ENCODE data around the gene NCAM2. TPM values are rescaled to one million over a fixed set of nuclear protein-coding genes. Genes with fewer than 3 reads are reported as not detected.

Gene NCAM2
- total RNA-seq, 4 donors from 2014 or later: 0.46 to 2.9 (median 1.3) TPM

DNA sequence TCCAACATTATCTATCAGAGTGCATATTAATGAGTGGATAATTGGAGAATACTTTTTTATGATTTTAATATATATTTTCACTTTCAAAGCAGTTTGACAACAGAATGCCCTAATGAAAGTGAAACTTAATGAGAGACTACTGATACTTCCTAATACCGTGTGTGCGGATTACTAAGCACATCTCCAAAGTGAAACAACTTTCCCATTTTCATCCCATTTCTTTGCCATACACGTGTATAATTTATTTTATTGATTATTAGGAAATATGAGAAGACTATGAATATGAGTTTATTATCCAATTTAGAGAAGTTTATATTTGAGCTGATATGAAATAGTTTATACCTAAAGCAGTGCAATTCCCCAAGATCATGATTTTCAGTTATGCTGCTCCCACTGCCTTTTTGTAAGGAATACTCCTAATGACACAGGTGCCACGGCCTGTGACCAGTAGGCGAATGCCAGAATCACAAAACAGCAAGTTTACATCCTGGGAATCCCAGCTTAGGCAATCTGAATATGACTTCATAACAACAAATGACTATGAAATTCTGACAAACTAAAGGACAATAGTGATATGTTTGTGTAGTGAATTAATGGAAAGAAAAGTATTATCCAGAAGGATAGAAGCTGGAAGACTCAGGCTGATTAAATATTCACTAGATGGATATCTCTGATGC is 202.9 kb downstream of the NCAM2 start:
- Histone ChIP-seq H3K4me1 (no peaks in the 10 kb centered on the region), H3K4me3 (replicated peaks in 1 of 3) (no peak overlapping the region), H3K36me3 (no peaks in the 10 kb centered on the region), H3K9me3 (no peaks in the 10 kb centered on the region), H3K27me3 (no peaks in the 10 kb centered on the region), H3K27ac (no peak overlapping the region)
- WGBS, 2 donors: 69% methylated on average over 5 of the region's 5 CpGs
- TF ChIP-seq POLR2A (IDR thresholded peaks at IDR 0.05): no peak
- TF ChIP-seq, protein P1, sequence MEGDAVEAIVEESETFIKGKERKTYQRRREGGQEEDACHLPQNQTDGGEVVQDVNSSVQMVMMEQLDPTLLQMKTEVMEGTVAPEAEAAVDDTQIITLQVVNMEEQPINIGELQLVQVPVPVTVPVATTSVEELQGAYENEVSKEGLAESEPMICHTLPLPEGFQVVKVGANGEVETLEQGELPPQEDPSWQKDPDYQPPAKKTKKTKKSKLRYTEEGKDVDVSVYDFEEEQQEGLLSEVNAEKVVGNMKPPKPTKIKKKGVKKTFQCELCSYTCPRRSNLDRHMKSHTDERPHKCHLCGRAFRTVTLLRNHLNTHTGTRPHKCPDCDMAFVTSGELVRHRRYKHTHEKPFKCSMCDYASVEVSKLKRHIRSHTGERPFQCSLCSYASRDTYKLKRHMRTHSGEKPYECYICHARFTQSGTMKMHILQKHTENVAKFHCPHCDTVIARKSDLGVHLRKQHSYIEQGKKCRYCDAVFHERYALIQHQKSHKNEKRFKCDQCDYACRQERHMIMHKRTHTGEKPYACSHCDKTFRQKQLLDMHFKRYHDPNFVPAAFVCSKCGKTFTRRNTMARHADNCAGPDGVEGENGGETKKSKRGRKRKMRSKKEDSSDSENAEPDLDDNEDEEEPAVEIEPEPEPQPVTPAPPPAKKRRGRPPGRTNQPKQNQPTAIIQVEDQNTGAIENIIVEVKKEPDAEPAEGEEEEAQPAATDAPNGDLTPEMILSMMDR (IDR thresholded peaks at IDR 0.05): no peak
- DNase-seq: no peak
- intact Hi-C loops (cut with DNase I): no loop called here

DNA sequence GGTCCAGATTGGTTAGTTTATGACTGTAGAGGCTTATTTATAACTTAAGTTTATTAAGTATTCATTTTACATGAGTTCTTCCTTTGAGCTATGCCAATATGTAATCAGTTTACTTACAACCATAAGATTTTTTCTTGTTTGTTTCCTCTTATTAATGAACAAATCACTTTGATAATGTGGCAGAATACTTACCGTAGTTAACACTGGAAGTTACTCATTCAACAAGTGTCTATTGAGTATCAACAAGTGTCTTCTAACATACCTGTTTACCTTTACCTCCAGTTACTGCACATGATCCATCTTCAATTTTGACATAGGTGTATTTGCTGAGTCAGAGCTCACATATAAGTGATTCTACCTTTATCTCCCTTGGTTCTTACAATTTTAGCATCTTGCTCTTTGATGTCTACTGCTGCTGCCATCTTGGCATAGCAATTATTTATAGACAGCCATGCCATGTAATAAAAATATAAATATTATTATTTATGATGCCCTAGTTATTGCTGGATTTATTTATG is 205.7 kb downstream of the NCAM2 start:
- Histone ChIP-seq H3K4me3 (replicated peaks in 1 of 3) (no peak overlapping the region), H3K36me3 (no peaks in the 10 kb centered on the region), H3K9me3 (no peaks in the 10 kb centered on the region), H3K27me3 (no peaks in the 10 kb centered on the region), H3K27ac (no peak overlapping the region), H3K4me1 (no peaks in the 10 kb centered on the region)
- 94 to 98% methylated on average over 1 of the region's 1 CpG for WGBS, 2 donors
- TF ChIP-seq, protein P1 (IDR thresholded peaks at IDR 0.05): no peak
- TF ChIP-seq POLR2A (IDR thresholded peaks at IDR 0.05): no peak
- intact Hi-C loops (cut with DNase I): no loop called here
- DNase-seq: no peak

DNA sequence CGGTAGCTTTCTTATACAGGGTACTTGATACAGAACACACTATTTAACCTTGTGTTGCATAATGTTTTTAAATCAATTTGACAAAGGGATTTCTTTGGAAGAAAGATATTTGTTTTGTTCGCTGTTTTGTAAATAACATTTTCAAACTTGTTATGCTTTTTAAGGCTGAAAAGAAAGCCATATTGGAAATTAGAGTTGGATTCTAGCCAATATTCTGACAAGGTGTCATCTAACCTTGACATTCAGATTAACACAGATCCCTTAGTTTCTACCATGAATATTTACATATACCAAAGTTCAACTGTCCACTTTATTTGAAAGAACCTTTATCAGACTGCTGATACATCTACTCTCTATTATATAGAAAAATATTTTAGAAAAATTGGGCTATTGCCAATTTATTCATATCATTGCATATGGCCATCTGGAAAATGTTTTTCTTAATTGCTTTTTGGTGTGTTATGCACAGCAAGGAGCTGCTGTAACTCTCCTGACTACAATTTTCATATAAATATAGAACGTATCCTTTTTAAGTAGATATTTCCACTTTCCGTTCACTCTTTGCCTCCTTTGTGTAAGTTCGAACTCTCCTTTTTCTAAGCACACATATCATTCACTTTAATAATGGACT is 206.3 kb downstream of the NCAM2 start:
- intact Hi-C loops (cut with DNase I): no loop called here
- WGBS, 2 donors: 87 to 91% methylated on average over 5 of the region's 5 CpGs
- Histone ChIP-seq H3K36me3 (no peaks in the 10 kb centered on the region), H3K4me1 (no peaks in the 10 kb centered on the region), H3K27me3 (no peaks in the 10 kb centered on the region), H3K27ac (no peak overlapping the region), H3K9me3 (no peaks in the 10 kb centered on the region), H3K4me3 (replicated peaks in 1 of 3) (no peak overlapping the region)
- TF ChIP-seq, protein P1 (IDR thresholded peaks at IDR 0.05): no peak
- no peak for TF ChIP-seq POLR2A (IDR thresholded peaks at IDR 0.05)
- no peak for DNase-seq

DNA sequence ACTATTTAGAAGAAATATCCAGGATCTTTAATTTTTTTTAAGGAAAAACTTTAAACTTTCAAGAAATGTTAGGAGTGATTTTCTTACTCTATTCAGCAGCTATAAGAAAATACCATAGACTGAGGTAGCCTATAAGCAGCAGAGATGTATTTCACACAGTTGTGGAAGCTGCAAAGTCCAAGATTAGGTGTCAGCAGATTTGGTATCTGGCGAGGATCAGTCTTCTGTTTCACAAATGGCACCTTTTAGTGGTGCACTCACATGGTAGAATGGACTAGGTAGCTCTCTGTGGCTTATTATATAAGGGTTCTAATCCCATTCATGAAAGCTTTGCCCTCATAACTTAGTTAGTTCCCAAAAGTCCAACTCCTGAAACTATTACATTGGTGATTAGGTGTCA is 207.4 kb downstream of the NCAM2 start:
- no peaks in the 10 kb centered on the region for H3K4me1 ChIP-seq
- DNase-seq: no peak
- TF ChIP-seq, protein P1 (IDR thresholded peaks at IDR 0.05): no peak
- TF ChIP-seq POLR2A (IDR thresholded peaks at IDR 0.05): no peak
- no peak overlapping the region for H3K27ac ChIP-seq
- intact Hi-C loops (cut with DNase I): no loop called here
- no peaks in the 10 kb centered on the region for H3K36me3 ChIP-seq
- no peaks in the 10 kb centered on the region for H3K9me3 ChIP-seq
- H3K27me3 ChIP-seq: no peaks in the 10 kb centered on the region
- 64 to 69% methylated on average over 1 of the region's 1 CpG for WGBS, 2 donors
- H3K4me3 ChIP-seq (replicated peaks in 1 of 3): no peak overlapping the region

DNA sequence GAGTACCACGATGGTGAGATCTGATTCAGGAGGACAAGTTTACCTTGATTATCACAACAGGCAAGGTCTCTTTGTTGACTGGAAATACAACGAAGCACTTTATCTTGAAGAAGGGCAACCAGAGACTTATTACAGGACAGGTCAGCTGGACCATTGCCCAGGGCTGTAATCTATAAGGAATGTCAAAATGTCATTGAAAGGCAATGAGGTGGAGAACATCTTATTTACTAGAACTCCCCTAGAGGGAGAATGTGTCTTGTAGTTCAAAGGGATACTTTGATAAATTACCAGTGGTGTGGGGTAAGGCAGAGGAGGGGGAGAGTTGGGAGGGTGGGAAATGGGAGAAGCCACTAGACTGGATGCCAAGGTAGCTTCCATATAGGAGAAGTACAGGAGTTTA is 212.3 kb downstream of the NCAM2 start:
- DNase-seq: no peak
- no peak for TF ChIP-seq POLR2A (IDR thresholded peaks at IDR 0.05)
- TF ChIP-seq, protein P1 (IDR thresholded peaks at IDR 0.05): no peak
- Histone ChIP-seq H3K4me1 (no peaks in the 10 kb centered on the region), H3K9me3 (no peaks in the 10 kb centered on the region), H3K36me3 (no peaks in the 10 kb centered on the region), H3K27ac (no peak overlapping the region), H3K27me3 (no peaks in the 10 kb centered on the region), H3K4me3 (replicated peaks in 1 of 3) (no peak overlapping the region)
- 43 to 63% methylated on average over 2 of the region's 2 CpGs for WGBS, 2 donors
- intact Hi-C loops (cut with DNase I): no loop called here

All from thyroid gland (tissue), 4 donors.